GM12878 (cell line): Measurements from ENCODE around the gene CNTNAP2. TPM values are rescaled to one million over a fixed set of nuclear protein-coding genes. Genes with fewer than 3 reads are reported as not detected.

Experiments used
- ATAC-seq: fragments of 200-7000 bp; cut with Tn5 transposase; 3 replicates; pipeline ENCODE4 v1.9.1; 2020; ENCODE audit warnings: mild to moderate bottlenecking, moderate library complexity
- BruUV-seq: library from RNA; stranded (reverse); fragments of 400-500 nt; replicated peaks from 2 replicates; lab custom pipeline; 2021; lab: Mats Ljungman, UMichigan
- CTCF ChIA-PET: fragments of 300-600 bp; sonication (Branson Sonifier 250); formaldehyde crosslinking; extraction: SDS; loops from one replicate; lab custom pipeline; 2021; ENCODE audit warnings: inconsistent platforms; lab: Yijun Ruan, JAX
- POLR2A ChIA-PET: fragments of 350-600 bp; formaldehyde crosslinking; extraction: SDS; loops from one replicate; lab custom pipeline; 2021; ENCODE audit warnings: inconsistent platforms; lab: Charles Lee
- RAD21 ChIA-PET: fragments of 300-600 bp; sonication (Branson Sonifier 250); formaldehyde crosslinking; loops from one replicate; lab custom pipeline; 2023; ENCODE audit warnings: antibody characterized with exemption; ENCODE audit not compliant: unreplicated experiment; lab: Charles Lee
- SMC1A ChIA-PET: fragments of 300-600 bp; sonication (Branson Sonifier 250); formaldehyde crosslinking; loops from one replicate; lab custom pipeline; 2023; ENCODE audit not compliant: unreplicated experiment, uncharacterized antibody; lab: Charles Lee
- DNase-seq: peaks from one replicate; pipeline ENCODE4 v3.0.0-alpha.2; 2011; ENCODE audit warnings: low read depth, low spot score
- FAIRE-seq: peaks from 3 replicates; lab custom pipeline; 2011; peaks lifted over from hg19 to GRCh38; lab: Jason Lieb, UNC
- H2AFZ ChIP-seq: 2 replicates; pipeline ENCODE4 v1.6.0; 2011; ENCODE audit warnings: low read depth, low read length, control low read depth; ENCODE audit not compliant: control insufficient read depth
- H3K27ac ChIP-seq: 2 replicates; pipeline ENCODE4 v1.5.1; 2011; ENCODE audit warnings: control low read depth; ENCODE audit not compliant: control insufficient read depth, insufficient read depth
- H3K27me3 ChIP-seq, 2 experiments: replicated peaks in 1 of 2; 2 replicates each; pipeline versions ENCODE4 v1.6.0 to v1.6.1; 2011; ENCODE audit warnings: low read length in 1 of 2; ENCODE audit not compliant: control insufficient read depth in 2 of 2, insufficient read depth in 2 of 2
- H3K36me3 ChIP-seq, 2 experiments: 2 replicates each; pipeline ENCODE4 v1.5.1; 2011; ENCODE audit warnings: low read length in 1 of 2; ENCODE audit not compliant: control insufficient read depth in 2 of 2, insufficient read depth in 2 of 2
- H3K4me1 ChIP-seq: 2 replicates; pipeline ENCODE4 v1.6.1; 2011; ENCODE audit warnings: mild to moderate bottlenecking, low read length, moderate library complexity, mixed read lengths; ENCODE audit not compliant: control insufficient read depth, insufficient read depth
- H3K4me2 ChIP-seq: 2 replicates; pipeline ENCODE4 v1.6.0; 2011; ENCODE audit warnings: control low read depth; ENCODE audit not compliant: control insufficient read depth, insufficient read depth
- H3K4me3 ChIP-seq: fragments of 200-600 bp; sonication (generic); 2 replicates; pipeline ENCODE4 v1.5.1; 2016
- H3K79me2 ChIP-seq: 2 replicates; pipeline ENCODE4 v1.6.0; 2011; ENCODE audit warnings: low read length; ENCODE audit not compliant: control insufficient read depth, insufficient read depth
- H3K9ac ChIP-seq: 2 replicates; pipeline ENCODE4 v1.8.0; 2011; ENCODE audit warnings: low read length, control low read depth, mixed read lengths; ENCODE audit not compliant: control insufficient read depth, insufficient read depth
- H3K9me3 ChIP-seq: replicated peaks from 3 replicates; pipeline ENCODE4 v1.5.1; 2011; ENCODE audit warnings: mild to moderate bottlenecking, low read length; ENCODE audit not compliant: control insufficient read depth, insufficient read depth
- H4K20me1 ChIP-seq: 2 replicates; pipeline ENCODE4 v1.6.0; 2011; ENCODE audit not compliant: control insufficient read depth, insufficient read depth
- ASH2L ChIP-seq: fragments of 300-600, 200-600 bp; sonication (generic); IDR thresholded peaks from 2 replicates; pipeline ENCODE4 v1.6.1; 2017; ENCODE audit warnings: low read depth, mild to moderate bottlenecking, borderline replicate concordance
- FOS ChIP-seq: IDR thresholded peaks from 3 replicates; pipeline ENCODE4 v1.6.1; 2011; ENCODE audit warnings: borderline replicate concordance; ENCODE audit not compliant: insufficient read length; ENCODE audit errors: extremely low read depth
- FOXM1 ChIP-seq: IDR thresholded peaks from 2 replicates; pipeline ENCODE4 v1.6.1; 2012; ENCODE audit warnings: low read depth, mild to moderate bottlenecking, inconsistent platforms, low read length, moderate library complexity
- PAX5 ChIP-seq: IDR thresholded peaks from 2 replicates; pipeline ENCODE4 v1.6.1; 2011; ENCODE audit warnings: low read depth, low read length, borderline replicate concordance
- SMARCA5 ChIP-seq: fragments of 450-650 bp; IDR thresholded peaks from 2 replicates; pipeline ENCODE4 v1.6.1; 2017; ENCODE audit warnings: mild to moderate bottlenecking
- SUZ12 ChIP-seq: fragments of 200-600 bp; sonication (generic); IDR thresholded peaks from one replicate; pipeline ENCODE4 v1.6.1; 2018; ENCODE audit warnings: antibody characterized with exemption, mild to moderate bottlenecking; ENCODE audit not compliant: unreplicated experiment
- ZNF274 ChIP-seq: IDR thresholded peaks from one replicate; pipeline ENCODE4 v1.8.0; 2011; ENCODE audit not compliant: insufficient read length, insufficient read depth
- WGBS: methylation state at CpG from one replicate; pipeline ENCODE4 v1.1.6; 2016; ENCODE audit warnings: low lambda C conversion rate; ENCODE audit not compliant: insufficient replicate concordance, insufficient coverage; ENCODE audit errors: missing lambda C conversion rate; 5-methylcytosine and 5-hydroxymethylcytosine counted together
- in situ Hi-C: fragments of 300-500 bp; cut with MboI; formaldehyde crosslinking; loops from 9 replicates; pipeline ENCODE4 v1.14.3; 2018; ENCODE audit warnings: mixed read lengths
- intact Hi-C: fragments of 100-400 bp; cut with micrococcal nuclease; formaldehyde crosslinking; loops from one replicate; pipeline ENCODE4 v1.14.2; 2022; ENCODE audit not compliant: unreplicated experiment
- polyA plus RNA-seq, 11 experiments: library from polyadenylated mRNA; depleted of rRNA in 4 of 11; unstranded in 6 of 11; stranded (reverse) in 5 of 11; fragments of >200 nt; fragmentation: Nextera tagmentation in 4 of 11; fragmentation: Illumina TruSeq in 1 of 11; extraction: Ambion mirVana in 4 of 11; extraction: Trizol in 1 of 11; gene quantifications; 1 replicate in 1 of 11; 2 replicates in 10 of 11; pipeline versions ENCODE4 v1.2.1 to v1.2.3, GENCODE V29; 2011 to 2016; ENCODE audit warnings: inconsistent platforms in 2 of 11, missing spikeins in 2 of 11, low read depth in 1 of 11
- total RNA-seq, 4 experiments: library from RNA; depleted of rRNA in 3 of 4; stranded (reverse); fragments of >200 nt in 3 of 4; fragmentation: Illumina TruSeq in 1 of 4; extraction: Trizol in 1 of 4; gene quantifications; 2 replicates each; pipeline versions ENCODE4 v1.2.1 to v1.2.3, GENCODE V29; 2013 to 2021
- TF ChIP-seq, protein P1 (sequence below): fragments of 450-650 bp; formaldehyde crosslinking; IDR thresholded peaks from 2 replicates; pipeline ENCODE4 v1.4.0; 2020; ENCODE audit warnings: mild to moderate bottlenecking, moderate library complexity
- TF ChIP-seq, protein P2 (sequence below): IDR thresholded peaks from 2 replicates; pipeline ENCODE4 v1.6.1; 2011; ENCODE audit warnings: low read depth, mild to moderate bottlenecking, low read length, moderate library complexity, borderline replicate concordance; ENCODE audit errors: extremely low read depth
- TF ChIP-seq, protein P3 (sequence below): fragments of 150-350 bp; IDR thresholded peaks from 2 replicates; pipeline ENCODE4 v1.6.1; 2014; ENCODE audit warnings: mild to moderate bottlenecking, low read depth, low read length
- TF ChIP-seq, protein P4 (sequence below): IDR thresholded peaks from 2 replicates; pipeline ENCODE4 v1.6.1; 2011; ENCODE audit warnings: borderline replicate concordance, low read depth, mild to moderate bottlenecking, moderate library complexity, mixed read lengths, low read length; ENCODE audit not compliant: insufficient read depth; ENCODE audit errors: extremely low read length

CNTNAP2 gene
- total and polyA plus RNA-seq, 10 of the 15 experiments (the other 5 are each of a cell fraction or from before 2014, with no cell fraction given): 0.03 to 0.08 (median 0.03) TPM; not detected in 7

DNA sequence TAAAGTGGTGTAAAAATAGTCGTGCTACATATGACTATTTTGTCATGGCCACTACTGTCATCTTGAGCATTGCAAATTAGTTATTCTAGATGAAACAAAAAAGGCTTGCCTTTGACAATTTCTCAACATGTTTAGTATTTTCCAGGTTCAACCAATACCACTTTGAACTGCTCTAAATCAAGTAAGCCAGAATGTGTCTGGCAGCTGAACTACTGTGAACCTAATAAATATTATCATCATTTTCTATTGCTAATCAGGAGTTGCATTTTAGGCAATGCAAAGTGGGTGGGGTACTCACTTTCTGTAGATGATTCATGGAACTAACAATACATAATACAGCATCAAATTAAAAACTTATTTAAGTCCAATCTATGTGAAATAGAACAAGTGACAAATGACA is 877.2 kb downstream of the CNTNAP2 start:
- 0% methylated on average over 1 of the region's 1 CpG for WGBS
- H3K9ac ChIP-seq: no peak overlapping the region
- H3K4me1 ChIP-seq: no peaks in the 10 kb centered on the region
- H3K27ac ChIP-seq: no peak overlapping the region
- intact Hi-C loops (no loop called here), in situ Hi-C loops (no loop called here)
- ATAC-seq (no peak), DNase-seq (no peak), FAIRE-seq (no peak)
- H3K9me3 ChIP-seq: no peaks in the 10 kb centered on the region
- POLR2A ChIA-PET: no interaction called here
- no peaks in the 10 kb centered on the region for H4K20me1 ChIP-seq
- H3K27me3 ChIP-seq: no peaks in the 10 kb centered on the region
- no peak for TF ChIP-seq SUZ12
- TF ChIP-seq, protein P1, sequence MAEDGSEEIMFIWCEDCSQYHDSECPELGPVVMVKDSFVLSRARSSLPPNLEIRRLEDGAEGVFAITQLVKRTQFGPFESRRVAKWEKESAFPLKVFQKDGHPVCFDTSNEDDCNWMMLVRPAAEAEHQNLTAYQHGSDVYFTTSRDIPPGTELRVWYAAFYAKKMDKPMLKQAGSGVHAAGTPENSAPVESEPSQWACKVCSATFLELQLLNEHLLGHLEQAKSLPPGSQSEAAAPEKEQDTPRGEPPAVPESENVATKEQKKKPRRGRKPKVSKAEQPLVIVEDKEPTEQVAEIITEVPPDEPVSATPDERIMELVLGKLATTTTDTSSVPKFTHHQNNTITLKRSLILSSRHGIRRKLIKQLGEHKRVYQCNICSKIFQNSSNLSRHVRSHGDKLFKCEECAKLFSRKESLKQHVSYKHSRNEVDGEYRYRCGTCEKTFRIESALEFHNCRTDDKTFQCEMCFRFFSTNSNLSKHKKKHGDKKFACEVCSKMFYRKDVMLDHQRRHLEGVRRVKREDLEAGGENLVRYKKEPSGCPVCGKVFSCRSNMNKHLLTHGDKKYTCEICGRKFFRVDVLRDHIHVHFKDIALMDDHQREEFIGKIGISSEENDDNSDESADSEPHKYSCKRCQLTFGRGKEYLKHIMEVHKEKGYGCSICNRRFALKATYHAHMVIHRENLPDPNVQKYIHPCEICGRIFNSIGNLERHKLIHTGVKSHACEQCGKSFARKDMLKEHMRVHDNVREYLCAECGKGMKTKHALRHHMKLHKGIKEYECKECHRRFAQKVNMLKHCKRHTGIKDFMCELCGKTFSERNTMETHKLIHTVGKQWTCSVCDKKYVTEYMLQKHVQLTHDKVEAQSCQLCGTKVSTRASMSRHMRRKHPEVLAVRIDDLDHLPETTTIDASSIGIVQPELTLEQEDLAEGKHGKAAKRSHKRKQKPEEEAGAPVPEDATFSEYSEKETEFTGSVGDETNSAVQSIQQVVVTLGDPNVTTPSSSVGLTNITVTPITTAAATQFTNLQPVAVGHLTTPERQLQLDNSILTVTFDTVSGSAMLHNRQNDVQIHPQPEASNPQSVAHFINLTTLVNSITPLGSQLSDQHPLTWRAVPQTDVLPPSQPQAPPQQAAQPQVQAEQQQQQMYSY: no peak
- TF ChIP-seq FOXM1: no peak
- TF ChIP-seq, protein P2, sequence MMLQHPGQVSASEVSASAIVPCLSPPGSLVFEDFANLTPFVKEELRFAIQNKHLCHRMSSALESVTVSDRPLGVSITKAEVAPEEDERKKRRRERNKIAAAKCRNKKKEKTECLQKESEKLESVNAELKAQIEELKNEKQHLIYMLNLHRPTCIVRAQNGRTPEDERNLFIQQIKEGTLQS: no peak
- TF ChIP-seq, protein P3, sequence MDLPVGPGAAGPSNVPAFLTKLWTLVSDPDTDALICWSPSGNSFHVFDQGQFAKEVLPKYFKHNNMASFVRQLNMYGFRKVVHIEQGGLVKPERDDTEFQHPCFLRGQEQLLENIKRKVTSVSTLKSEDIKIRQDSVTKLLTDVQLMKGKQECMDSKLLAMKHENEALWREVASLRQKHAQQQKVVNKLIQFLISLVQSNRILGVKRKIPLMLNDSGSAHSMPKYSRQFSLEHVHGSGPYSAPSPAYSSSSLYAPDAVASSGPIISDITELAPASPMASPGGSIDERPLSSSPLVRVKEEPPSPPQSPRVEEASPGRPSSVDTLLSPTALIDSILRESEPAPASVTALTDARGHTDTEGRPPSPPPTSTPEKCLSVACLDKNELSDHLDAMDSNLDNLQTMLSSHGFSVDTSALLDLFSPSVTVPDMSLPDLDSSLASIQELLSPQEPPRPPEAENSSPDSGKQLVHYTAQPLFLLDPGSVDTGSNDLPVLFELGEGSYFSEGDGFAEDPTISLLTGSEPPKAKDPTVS: no peak
- TF ChIP-seq ASH2L: no peak
- TF ChIP-seq SMARCA5: no peak
- TF ChIP-seq, protein P4, sequence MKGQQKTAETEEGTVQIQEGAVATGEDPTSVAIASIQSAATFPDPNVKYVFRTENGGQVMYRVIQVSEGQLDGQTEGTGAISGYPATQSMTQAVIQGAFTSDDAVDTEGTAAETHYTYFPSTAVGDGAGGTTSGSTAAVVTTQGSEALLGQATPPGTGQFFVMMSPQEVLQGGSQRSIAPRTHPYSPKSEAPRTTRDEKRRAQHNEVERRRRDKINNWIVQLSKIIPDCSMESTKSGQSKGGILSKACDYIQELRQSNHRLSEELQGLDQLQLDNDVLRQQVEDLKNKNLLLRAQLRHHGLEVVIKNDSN: no peak
- TF ChIP-seq FOS: no peak
- no peak for TF ChIP-seq ZNF274
- TF ChIP-seq PAX5: no peak
- BruUV-seq: no TSS peak
- SMC1A ChIA-PET: interaction anchor here (0.8 kb wide), 1 partner anchor 579 kb away, joined by 3 read pairs; no protein-coding TSS in a partner anchor
- H3K79me2 ChIP-seq: no peaks in the 10 kb centered on the region
- CTCF ChIA-PET: no interaction called here
- no peaks in the 10 kb centered on the region for H3K36me3 ChIP-seq
- H3K4me3 ChIP-seq: no peak overlapping the region
- RAD21 ChIA-PET: no interaction called here
- H2AFZ ChIP-seq: no peak overlapping the region
- H3K4me2 ChIP-seq: no peak overlapping the region
